Spinal cord (tissue), 10 donors: ENCODE measurements around the gene SLC8A1. TPM values are rescaled to one million over a fixed set of nuclear protein-coding genes. Genes with fewer than 3 reads are reported as not detected.

Experiments used
- DNase-seq, 6 donors: peaks; one replicate each; pipeline versions ENCODE4 v3.0.0 to v3.0.0-alpha.2; 2013 to 2015; ENCODE audit warnings: low spot score in 6 of 6, low read depth in 4 of 6
- H3K27ac ChIP-seq: one replicate; pipeline ENCODE4 v1.5.1; 2013; ENCODE audit warnings: low read depth, low read length, control low read depth
- H3K27me3 ChIP-seq: one replicate; pipeline ENCODE4 v1.6.1; 2013; ENCODE audit warnings: low read length; ENCODE audit not compliant: control insufficient read depth, insufficient read depth
- H3K36me3 ChIP-seq: one replicate; pipeline ENCODE4 v1.6.1; 2013; ENCODE audit warnings: low read length; ENCODE audit not compliant: control insufficient read depth, insufficient read depth
- H3K4me1 ChIP-seq: one replicate; pipeline ENCODE4 v1.6.1; 2013; ENCODE audit warnings: low read length; ENCODE audit not compliant: control insufficient read depth, insufficient read depth
- H3K4me3 ChIP-seq: one replicate; pipeline ENCODE4 v1.5.1; 2013; ENCODE audit warnings: low read depth, low read length, control low read depth
- H3K9me3 ChIP-seq: one replicate; pipeline ENCODE4 v1.6.1; 2013; ENCODE audit warnings: low read length; ENCODE audit not compliant: control insufficient read depth, insufficient read depth
- WGBS: methylation state at CpG from one replicate; pipeline ENCODE4 v1.1.5; 2013; ENCODE audit warnings: missing lambda C conversion rate; ENCODE audit not compliant: insufficient coverage; 5-methylcytosine and 5-hydroxymethylcytosine counted together
- polyA plus RNA-seq, 2 donors: library from polyadenylated mRNA; unstranded; fragments of 120-200 nt; gene quantifications; one replicate each; pipeline ENCODE4 v1.2.1, GENCODE V29; 2013; ENCODE audit not compliant: insufficient read length in 2 of 2
- total RNA-seq, 2 donors: library from RNA; depleted of rRNA in 1 of 2; stranded (reverse); fragments of 120-200 nt in 1 of 2; fragments of >200 nt in 1 of 2; gene quantifications; one replicate each; pipeline versions ENCODE4 v1.2.3 to v1.2.4, GENCODE V29; 2013 to 2014
- donor health status: healthy.

SLC8A1 gene
- total and polyA plus RNA-seq, 4 donors: 21.9 to 137 (median 56.3) TPM

- DNase-seq: no peak
- no peaks in the 10 kb centered on the region for H3K9me3 ChIP-seq
- no CpG with 5 or more reads among the region's 2 CpGs for WGBS
- H3K27me3 ChIP-seq: no peaks in the 10 kb centered on the region
- no peak overlapping the region for H3K27ac ChIP-seq
- H3K4me3 ChIP-seq: no peak overlapping the region
- H3K36me3 ChIP-seq: no peaks in the 10 kb centered on the region
- H3K4me1 ChIP-seq: no peaks in the 10 kb centered on the region
Observed at GRCh38 chr2:40415391-40415790, 36.5 kb downstream of the SLC8A1 start.

GRCh38 chr2:40412456-40412855 lies 39.4 kb downstream of the SLC8A1 start:
- no peak for DNase-seq
- no peaks in the 10 kb centered on the region for H3K27me3 ChIP-seq
- H3K27ac ChIP-seq: no peak overlapping the region
- no peaks in the 10 kb centered on the region for H3K4me1 ChIP-seq
- no peaks in the 10 kb centered on the region for H3K36me3 ChIP-seq
- no peaks in the 10 kb centered on the region for H3K9me3 ChIP-seq
- H3K4me3 ChIP-seq: no peak overlapping the region
- no CpG with 5 or more reads among the region's 1 CpG for WGBS

GRCh38 chr2:40410695-40411094 lies 41.2 kb downstream of the SLC8A1 start:
- Histone ChIP-seq H3K36me3 (no peaks in the 10 kb centered on the region), H3K4me3 (no peak overlapping the region), H3K9me3 (no peaks in the 10 kb centered on the region), H3K27me3 (no peaks in the 10 kb centered on the region), H3K4me1 (no peaks in the 10 kb centered on the region), H3K27ac (no peak overlapping the region)
- WGBS: 100% methylated on average over 1 of the region's 1 CpG
- DNase-seq: no peak

GRCh38 chr2:40409734-40410133 lies 42.2 kb downstream of the SLC8A1 start:
- no peaks in the 10 kb centered on the region for H3K9me3 ChIP-seq
- no peaks in the 10 kb centered on the region for H3K27me3 ChIP-seq
- H3K4me1 ChIP-seq: no peaks in the 10 kb centered on the region
- DNase-seq: no peak
- H3K27ac ChIP-seq: no peak overlapping the region
- H3K4me3 ChIP-seq: no peak overlapping the region
- WGBS: no CpG with 5 or more reads among the region's 2 CpGs
- H3K36me3 ChIP-seq: no peaks in the 10 kb centered on the region

- H3K27me3 ChIP-seq: no peaks in the 10 kb centered on the region
- WGBS: 91% methylated on average over 7 of the region's 8 CpGs
- H3K36me3 ChIP-seq: no peaks in the 10 kb centered on the region
- no peak for DNase-seq
- H3K4me1 ChIP-seq: no peaks in the 10 kb centered on the region
- no peak overlapping the region for H3K4me3 ChIP-seq
- no peaks in the 10 kb centered on the region for H3K9me3 ChIP-seq
- H3K27ac ChIP-seq: no peak overlapping the region
Observed at GRCh38 chr2:40406485-40407289, 45.2 kb downstream of the SLC8A1 start.

- Histone ChIP-seq H3K27me3 (no peaks in the 10 kb centered on the region), H3K4me1 (no peaks in the 10 kb centered on the region), H3K4me3 (no peak overlapping the region), H3K27ac (no peak overlapping the region), H3K36me3 (no peaks in the 10 kb centered on the region), H3K9me3 (no peaks in the 10 kb centered on the region)
- no CpG with 5 or more reads among the region's 3 CpGs for WGBS
- no peak for DNase-seq
Observed at GRCh38 chr2:40405465-40405864, 46.4 kb downstream of the SLC8A1 start.

- Histone ChIP-seq H3K4me3 (no peak overlapping the region), H3K4me1 (no peaks in the 10 kb centered on the region), H3K9me3 (no peaks in the 10 kb centered on the region), H3K27ac (no peak overlapping the region), H3K36me3 (no peaks in the 10 kb centered on the region), H3K27me3 (no peaks in the 10 kb centered on the region)
- WGBS: 17% methylated on average over 3 of the region's 4 CpGs
- DNase-seq: peak in 3 of 6 donors; percentile 19 to 67 (median 67)
Observed at GRCh38 chr2:40404517-40404916, 47.4 kb downstream of the SLC8A1 start.

GRCh38 chr2:40403233-40403836 lies 48.6 kb downstream of the SLC8A1 start:
- DNase-seq: no peak
- WGBS: 100% methylated on average over 1 of the region's 4 CpGs

GRCh38 chr2:40401896-40402295 lies 50.0 kb downstream of the SLC8A1 start:
- H3K4me3 ChIP-seq: no peak overlapping the region
- no peak overlapping the region for H3K27ac ChIP-seq
- no peaks in the 10 kb centered on the region for H3K4me1 ChIP-seq
- no peaks in the 10 kb centered on the region for H3K27me3 ChIP-seq
- no peak for DNase-seq
- no CpG with 5 or more reads among the region's 3 CpGs for WGBS
- no peaks in the 10 kb centered on the region for H3K36me3 ChIP-seq
- no peaks in the 10 kb centered on the region for H3K9me3 ChIP-seq

More at GRCh38 chr2:40403233-40403836, 48.6 kb downstream of the SLC8A1 start:
- H3K4me3 ChIP-seq: no peak overlapping the region
- H3K27me3 ChIP-seq: no peaks in the 10 kb centered on the region
- H3K27ac ChIP-seq: no peak overlapping the region
- no peaks in the 10 kb centered on the region for H3K36me3 ChIP-seq
- H3K9me3 ChIP-seq: no peaks in the 10 kb centered on the region
- H3K4me1 ChIP-seq: no peaks in the 10 kb centered on the region
